Ishikawa (cell line): Measurements from ENCODE around the gene GRID2.

Source experiments
- CEBPB ChIP-seq: IDR thresholded peaks from 2 replicates; pipeline ENCODE4 v1.6.1; 2012
- CREB1 ChIP-seq: IDR thresholded peaks from 2 replicates; pipeline ENCODE4 v1.6.1; 2012; ENCODE audit warnings: low read depth
- EGR1 ChIP-seq: IDR thresholded peaks from 2 replicates; pipeline ENCODE4 v1.6.1; 2012
- EP300 ChIP-seq: IDR thresholded peaks from 2 replicates; pipeline ENCODE4 v1.6.1; 2012; ENCODE audit warnings: borderline replicate concordance
- FOXM1 ChIP-seq: IDR thresholded peaks from 2 replicates; pipeline ENCODE4 v1.6.1; 2012; ENCODE audit warnings: low read depth, borderline replicate concordance
- NFIC ChIP-seq: IDR thresholded peaks from 2 replicates; pipeline ENCODE4 v1.6.1; 2012
- RAD21 ChIP-seq: IDR thresholded peaks from 2 replicates; pipeline ENCODE4 v1.6.1; 2012; ENCODE audit warnings: low read depth
- TAF1 ChIP-seq: IDR thresholded peaks from 2 replicates; pipeline ENCODE4 v1.6.1; 2012; ENCODE audit warnings: low read depth, mild to moderate bottlenecking
- TCF12 ChIP-seq: IDR thresholded peaks from 2 replicates; pipeline ENCODE4 v1.6.1; 2012; ENCODE audit warnings: low read depth
- TEAD4 ChIP-seq: IDR thresholded peaks from 2 replicates; pipeline ENCODE4 v1.6.1; 2012
- YY1 ChIP-seq: IDR thresholded peaks from 2 replicates; pipeline ENCODE4 v1.6.1; 2012; ENCODE audit warnings: low read depth
- ZBTB7A ChIP-seq: IDR thresholded peaks from 2 replicates; pipeline ENCODE4 v1.6.1; 2012; ENCODE audit warnings: low read depth
- TF ChIP-seq, protein P1 (sequence below): IDR thresholded peaks from 2 replicates; pipeline ENCODE4 v1.6.1; 2012
- TF ChIP-seq, protein P2 (sequence below): IDR thresholded peaks from 2 replicates; pipeline ENCODE4 v1.6.1; 2012; ENCODE audit warnings: low read depth, mild to moderate bottlenecking
- TF ChIP-seq, protein P3 (sequence below): IDR thresholded peaks from 2 replicates; pipeline ENCODE4 v1.6.1; 2012

Gene GRID2

DNA sequence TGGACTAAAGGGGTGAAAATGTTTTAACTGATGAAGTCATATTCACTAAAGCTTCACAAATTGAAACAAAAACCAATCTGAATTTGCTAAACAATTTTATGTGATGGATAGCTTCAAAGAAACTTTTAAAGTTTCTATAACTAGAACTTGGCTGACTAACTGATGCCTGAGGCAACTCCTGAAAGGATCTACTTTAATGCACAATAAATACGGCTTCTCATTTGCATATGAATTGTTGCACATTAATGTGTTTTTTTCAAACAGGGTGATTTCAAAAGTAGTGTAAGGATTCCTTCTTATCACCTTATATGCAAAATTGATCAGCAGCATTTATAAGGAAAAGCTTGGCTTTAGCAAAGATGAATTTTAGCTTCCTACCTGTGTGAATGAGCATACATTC lies 1466.4 kb downstream of the GRID2 start:
- TF ChIP-seq RAD21, result no peak

DNA sequence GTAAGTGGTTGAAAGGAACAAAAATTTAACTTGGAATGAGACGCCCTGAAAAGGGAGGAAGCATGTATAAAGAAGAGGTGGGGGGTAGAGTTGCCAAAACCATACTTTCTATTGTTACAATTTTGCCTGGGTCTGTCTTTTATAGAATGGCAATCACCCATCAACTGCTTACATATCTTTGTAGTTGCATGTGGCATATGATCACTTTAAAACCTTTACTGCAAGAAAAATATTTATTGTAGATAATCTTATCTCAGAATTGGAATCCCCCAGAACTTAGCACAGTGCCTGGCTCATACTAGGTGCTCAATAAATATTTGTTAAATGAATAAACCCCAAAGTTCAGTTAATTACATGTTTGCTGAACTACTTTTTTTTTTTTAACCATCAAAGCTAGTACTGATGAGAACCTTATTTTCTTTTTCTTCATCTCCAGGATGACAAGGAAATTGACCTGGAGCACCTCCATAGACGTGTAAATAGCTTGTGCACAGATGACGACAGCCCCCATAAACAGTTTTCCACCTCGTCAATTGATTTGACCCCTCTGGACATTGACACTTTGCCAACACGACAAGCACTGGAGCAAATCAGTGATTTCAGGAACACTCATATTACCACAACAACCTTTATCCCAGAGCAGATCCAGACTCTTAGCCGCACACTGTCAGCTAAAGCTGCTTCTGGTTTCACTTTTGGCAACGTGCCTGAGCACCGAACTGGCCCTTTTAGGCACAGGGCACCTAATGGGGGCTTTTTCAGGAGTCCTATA lies 1468.1 kb downstream of the GRID2 start:
- no peak for TF ChIP-seq CREB1
- TF ChIP-seq YY1, result no peak
- no peak for TF ChIP-seq TEAD4
- TF ChIP-seq, protein P1, sequence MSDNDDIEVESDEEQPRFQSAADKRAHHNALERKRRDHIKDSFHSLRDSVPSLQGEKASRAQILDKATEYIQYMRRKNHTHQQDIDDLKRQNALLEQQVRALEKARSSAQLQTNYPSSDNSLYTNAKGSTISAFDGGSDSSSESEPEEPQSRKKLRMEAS, result no peak
- TF ChIP-seq CEBPB, result no peak
- TF ChIP-seq RAD21, result no peak
- no peak for TF ChIP-seq TCF12
- TF ChIP-seq, protein P2, sequence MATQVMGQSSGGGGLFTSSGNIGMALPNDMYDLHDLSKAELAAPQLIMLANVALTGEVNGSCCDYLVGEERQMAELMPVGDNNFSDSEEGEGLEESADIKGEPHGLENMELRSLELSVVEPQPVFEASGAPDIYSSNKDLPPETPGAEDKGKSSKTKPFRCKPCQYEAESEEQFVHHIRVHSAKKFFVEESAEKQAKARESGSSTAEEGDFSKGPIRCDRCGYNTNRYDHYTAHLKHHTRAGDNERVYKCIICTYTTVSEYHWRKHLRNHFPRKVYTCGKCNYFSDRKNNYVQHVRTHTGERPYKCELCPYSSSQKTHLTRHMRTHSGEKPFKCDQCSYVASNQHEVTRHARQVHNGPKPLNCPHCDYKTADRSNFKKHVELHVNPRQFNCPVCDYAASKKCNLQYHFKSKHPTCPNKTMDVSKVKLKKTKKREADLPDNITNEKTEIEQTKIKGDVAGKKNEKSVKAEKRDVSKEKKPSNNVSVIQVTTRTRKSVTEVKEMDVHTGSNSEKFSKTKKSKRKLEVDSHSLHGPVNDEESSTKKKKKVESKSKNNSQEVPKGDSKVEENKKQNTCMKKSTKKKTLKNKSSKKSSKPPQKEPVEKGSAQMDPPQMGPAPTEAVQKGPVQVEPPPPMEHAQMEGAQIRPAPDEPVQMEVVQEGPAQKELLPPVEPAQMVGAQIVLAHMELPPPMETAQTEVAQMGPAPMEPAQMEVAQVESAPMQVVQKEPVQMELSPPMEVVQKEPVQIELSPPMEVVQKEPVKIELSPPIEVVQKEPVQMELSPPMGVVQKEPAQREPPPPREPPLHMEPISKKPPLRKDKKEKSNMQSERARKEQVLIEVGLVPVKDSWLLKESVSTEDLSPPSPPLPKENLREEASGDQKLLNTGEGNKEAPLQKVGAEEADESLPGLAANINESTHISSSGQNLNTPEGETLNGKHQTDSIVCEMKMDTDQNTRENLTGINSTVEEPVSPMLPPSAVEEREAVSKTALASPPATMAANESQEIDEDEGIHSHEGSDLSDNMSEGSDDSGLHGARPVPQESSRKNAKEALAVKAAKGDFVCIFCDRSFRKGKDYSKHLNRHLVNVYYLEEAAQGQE, result no peak
- no peak for TF ChIP-seq EGR1
- no peak for TF ChIP-seq NFIC
- no peak for TF ChIP-seq FOXM1
- TF ChIP-seq EP300, result no peak
- TF ChIP-seq, protein P3, sequence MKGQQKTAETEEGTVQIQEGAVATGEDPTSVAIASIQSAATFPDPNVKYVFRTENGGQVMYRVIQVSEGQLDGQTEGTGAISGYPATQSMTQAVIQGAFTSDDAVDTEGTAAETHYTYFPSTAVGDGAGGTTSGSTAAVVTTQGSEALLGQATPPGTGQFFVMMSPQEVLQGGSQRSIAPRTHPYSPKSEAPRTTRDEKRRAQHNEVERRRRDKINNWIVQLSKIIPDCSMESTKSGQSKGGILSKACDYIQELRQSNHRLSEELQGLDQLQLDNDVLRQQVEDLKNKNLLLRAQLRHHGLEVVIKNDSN, result no peak
- no peak for TF ChIP-seq TAF1
- TF ChIP-seq ZBTB7A, result no peak

DNA sequence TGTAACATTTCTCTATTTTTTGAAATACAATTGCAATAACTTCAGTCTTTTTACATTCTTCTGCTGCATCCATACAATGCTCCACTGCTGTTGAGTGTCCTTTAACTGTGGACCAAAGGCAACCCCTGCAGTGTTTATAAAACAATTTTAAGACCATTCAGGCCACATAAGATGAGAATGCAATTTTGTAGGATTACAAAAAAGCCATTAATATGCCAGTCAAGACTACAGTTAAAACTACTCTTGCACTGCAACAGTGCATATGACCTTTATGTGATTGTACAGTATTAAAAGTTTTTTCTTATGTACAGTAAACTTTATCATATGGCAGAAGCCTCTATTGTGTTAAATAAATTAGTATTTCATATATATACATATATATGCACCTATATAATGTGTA lies 1469.1 kb downstream of the GRID2 start:
- no peak for TF ChIP-seq EP300
- TF ChIP-seq CREB1, result no peak
- TF ChIP-seq TAF1, result no peak
- TF ChIP-seq, protein P2, result no peak
- no peak for TF ChIP-seq RAD21
- no peak for TF ChIP-seq NFIC
- no peak for TF ChIP-seq TCF12
- no peak for TF ChIP-seq ZBTB7A
- TF ChIP-seq CEBPB, result no peak
- TF ChIP-seq FOXM1, result no peak
- TF ChIP-seq, protein P3, result no peak
- TF ChIP-seq, protein P1, result no peak
- TF ChIP-seq TEAD4, result no peak
- TF ChIP-seq EGR1, result no peak
- no peak for TF ChIP-seq YY1

DNA sequence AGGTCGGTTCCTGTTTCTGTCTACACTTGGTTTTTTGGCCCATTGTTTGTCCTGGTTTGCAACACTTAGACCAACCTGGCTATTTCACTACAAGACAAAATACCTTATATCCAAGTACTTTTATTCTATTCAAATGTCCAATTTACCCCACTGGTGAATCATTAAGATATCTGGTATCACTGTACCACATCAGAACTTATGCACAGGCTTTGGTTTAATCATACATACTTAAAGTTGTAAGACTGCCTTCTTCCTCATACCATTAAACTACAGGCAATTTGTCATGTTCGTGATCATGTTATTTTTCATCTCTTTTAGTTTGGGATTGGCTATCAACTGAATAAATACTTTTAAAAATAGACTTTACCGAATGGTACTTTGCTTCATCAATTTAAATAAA lies 1471.8 kb downstream of the GRID2 start:
- TF ChIP-seq EGR1 (no peak), YY1 (no peak), CEBPB (no peak), NFIC (no peak), TCF12 (no peak), TAF1 (no peak), CREB1 (no peak), ZBTB7A (no peak), TEAD4 (no peak), FOXM1 (no peak), RAD21 (no peak), EP300 (no peak)
- TF ChIP-seq, protein P1, result no peak
- TF ChIP-seq, protein P2, result no peak
- TF ChIP-seq, protein P3, result no peak
